Osteocyte (in vitro differentiated cells): ENCODE measurements around the gene MTCH2. TPM values are rescaled to one million over a fixed set of nuclear protein-coding genes. Genes with fewer than 3 reads are reported as not detected.
A peak's percentile ranks its signal among the peaks of the same experiment; 100 is the strongest.

ENCODE experiments used
- DNase-seq: peaks from one replicate; pipeline ENCODE4 v3.0.0; 2021; ENCODE audit warnings: mixed read lengths; ENCODE audit not compliant: unreplicated experiment; ENCODE audit errors: extremely low spot score
- H3K27ac Mint-ChIP-seq: one replicate; pipeline ENCODE4 v1.8.0; 2021; ENCODE audit warnings: mild to moderate bottlenecking, mixed read lengths; ENCODE audit not compliant: unreplicated experiment
- H3K27me3 Mint-ChIP-seq: one replicate; pipeline ENCODE4 v1.8.0; 2021; ENCODE audit warnings: mixed read lengths; ENCODE audit not compliant: unreplicated experiment
- H3K36me3 Mint-ChIP-seq: one replicate; pipeline ENCODE4 v1.8.0; 2021; ENCODE audit warnings: mixed read lengths; ENCODE audit not compliant: unreplicated experiment
- H3K4me1 Mint-ChIP-seq: one replicate; pipeline ENCODE4 v1.8.0; 2021; ENCODE audit warnings: mixed read lengths; ENCODE audit not compliant: unreplicated experiment
- H3K4me3 Mint-ChIP-seq: one replicate; pipeline ENCODE4 v1.8.0; 2021; ENCODE audit warnings: mild to moderate bottlenecking, moderate library complexity, mixed read lengths; ENCODE audit not compliant: unreplicated experiment
- H3K9me3 Mint-ChIP-seq: one replicate; pipeline ENCODE4 v1.8.0; 2021; ENCODE audit warnings: mixed read lengths; ENCODE audit not compliant: unreplicated experiment
- CTCF ChIP-seq: fragments of 200-600 bp; sonication (generic); IDR thresholded peaks from 2 replicates; pipeline ENCODE4 v1.5.0; 2021; ENCODE audit warnings: antibody characterized with exemption, mild to moderate bottlenecking, moderate library complexity
- total RNA-seq: library from RNA; stranded (reverse); gene quantifications from 2 replicates; pipeline ENCODE4 v1.2.1, GENCODE V29; 2021

The MTCH2 gene
- total RNA-seq, 1 donor from 2014 or later = 84.4 TPM

- H3K4me1 Mint-ChIP-seq = peaks cover 4% of the 10 kb centered on the region
- H3K27me3 Mint-ChIP-seq = peaks cover 10% of the 10 kb centered on the region
- H3K36me3 Mint-ChIP-seq = peaks cover 4% of the 10 kb centered on the region
- H3K27ac Mint-ChIP-seq = no peak overlapping the region
- H3K9me3 Mint-ChIP-seq = no peaks in the 10 kb centered on the region
- no peak for DNase-seq
- H3K4me3 Mint-ChIP-seq = no peak overlapping the region
- TF ChIP-seq CTCF = no peak
Observed at GRCh38 chr11:47589118-47589517, 53.2 kb downstream of the MTCH2 start.

DNA sequence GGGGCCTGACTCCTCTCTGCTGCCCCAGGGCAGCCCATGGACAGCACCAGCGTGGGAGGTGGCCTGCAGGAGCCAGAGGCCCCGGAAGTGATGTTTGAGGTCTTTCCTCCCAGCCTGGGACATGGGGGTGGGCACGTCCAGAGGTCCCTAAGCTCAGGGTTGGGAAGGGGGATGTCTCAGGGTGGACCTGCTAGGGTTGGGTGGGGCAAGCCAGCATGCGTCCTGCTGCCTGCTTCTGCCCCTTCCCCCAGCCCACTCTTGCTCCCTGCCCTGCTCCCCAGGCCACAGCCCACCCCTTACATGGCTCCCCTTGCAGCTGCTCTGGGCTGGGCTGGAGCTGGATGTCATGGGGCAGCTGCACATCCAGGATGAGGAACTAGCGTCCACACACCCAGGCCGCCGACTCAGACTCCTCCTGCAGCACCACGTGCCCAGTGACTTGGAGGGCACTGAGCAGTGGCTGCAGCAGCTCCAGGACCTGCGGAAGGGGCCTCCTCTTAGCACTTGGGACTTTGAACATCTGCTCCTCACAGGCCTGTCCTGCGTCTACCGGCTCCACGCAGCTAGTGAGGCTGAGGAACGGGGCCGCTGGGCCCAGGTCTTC, 54.5 kb downstream of the MTCH2 start:
- DNase-seq = no peak
- Mint-ChIP-seq H3K4me3 (no peak overlapping the region), H3K4me1 (no peaks in the 10 kb centered on the region), H3K36me3 (peaks cover 13% of the 10 kb centered on the region), H3K9me3 (no peaks in the 10 kb centered on the region), H3K27ac (no peak overlapping the region), H3K27me3 (no peaks in the 10 kb centered on the region)
- no peak for TF ChIP-seq CTCF

- no peak for TF ChIP-seq CTCF
- no peak for DNase-seq
- H3K36me3 Mint-ChIP-seq = peaks cover 18% of the 10 kb centered on the region
Observed at GRCh38 chr11:47587039-47587716, 55.2 kb downstream of the MTCH2 start.

GRCh38 chr11:47586098-47586855, 56.1 kb downstream of the MTCH2 start, which contains the start of gene FAM180B:
FAM180B (plus strand) TSS chr11:47586678; CDS start chr11:47586769, 91 bp downstream.
- TF ChIP-seq CTCF = no peak
- peaks cover 22% of the 10 kb centered on the region for H3K36me3 Mint-ChIP-seq
- DNase-seq = no peak
- no peaks in the 10 kb centered on the region for H3K27me3 Mint-ChIP-seq
- peak within 1 kb of the TSS; percentile 55 for H3K27ac Mint-ChIP-seq
- no peak within 1 kb of the TSS for H3K4me3 Mint-ChIP-seq
- H3K4me1 Mint-ChIP-seq = no peaks in the 10 kb centered on the region
- no peaks in the 10 kb centered on the region for H3K9me3 Mint-ChIP-seq

More at GRCh38 chr11:47587039-47587716, 55.2 kb downstream of the MTCH2 start:
- H3K4me3 Mint-ChIP-seq = no peak overlapping the region
- H3K27me3 Mint-ChIP-seq = no peaks in the 10 kb centered on the region
- no peaks in the 10 kb centered on the region for H3K9me3 Mint-ChIP-seq
- no peaks in the 10 kb centered on the region for H3K4me1 Mint-ChIP-seq
- no peak overlapping the region for H3K27ac Mint-ChIP-seq

GRCh38 chr11:47583844-47584243, 58.5 kb downstream of the MTCH2 start:
- TF ChIP-seq CTCF = no peak
- Mint-ChIP-seq H3K27ac (no peak overlapping the region), H3K36me3 (peaks cover 26% of the 10 kb centered on the region), H3K4me1 (peaks cover 11% of the 10 kb centered on the region), H3K27me3 (no peaks in the 10 kb centered on the region), H3K9me3 (no peaks in the 10 kb centered on the region), H3K4me3 (no peak overlapping the region)
- no peak for DNase-seq
